Stimulated activated CD4-positive, alpha-beta T cell treated with anti-CD3 and anti-CD28 coated beads, TNF-alpha, amount 100 ng/mL, for 24 hours (primary cell): ENCODE results near the gene GPR55.

Source experiments
- DNase-seq, 3 experiments: peaks; one replicate each; pipeline ENCODE4 v3.0.0-alpha.2; 2020; ENCODE audit warnings: low read depth in 3 of 3

GPR55 gene

GRCh38 chr2:230934231-230935129, 9.4 kb upstream of the GPR55 start:
- no peak for DNase-seq

- DNase-seq: no peak
These were observed 8.6 kb upstream of the GPR55 start for GRCh38 chr2:230933521-230934180.

- no peak for DNase-seq
These were observed 7.8 kb upstream of the GPR55 start for GRCh38 chr2:230932556-230933511.

GRCh38 chr2:230931556-230932231, 6.7 kb upstream of the GPR55 start:
- no peak for DNase-seq

GRCh38 chr2:230930928-230931555, 6.0 kb upstream of the GPR55 start:
- no peak for DNase-seq

- no peak for DNase-seq
These were observed 5.2 kb upstream of the GPR55 start for GRCh38 chr2:230930149-230930780.

- DNase-seq: no peak
These were observed 4.5 kb upstream of the GPR55 start for GRCh38 chr2:230929381-230930148.

- no peak for DNase-seq
These were observed 3.8 kb upstream of the GPR55 start for GRCh38 chr2:230928701-230929380.

- no peak for DNase-seq
These were observed 2.8 kb upstream of the GPR55 start for GRCh38 chr2:230927711-230928341.

GRCh38 chr2:230925879-230926765, 1.1 kb upstream of the GPR55 start:
- DNase-seq: peak in 1 of 3 experiments; percentile 60

GRCh38 chr2:230925443-230925878, 419 bp upstream of the GPR55 start:
- peak in 1 of 3 experiments; percentile 34 for DNase-seq

- no peak for DNase-seq
These were observed 961 bp downstream of the GPR55 start for GRCh38 chr2:230924092-230924469.

GRCh38 chr2:230922951-230923717, 1.9 kb downstream of the GPR55 start:
- DNase-seq: no peak

GRCh38 chr2:230921806-230922595, 3.0 kb downstream of the GPR55 start:
- DNase-seq: no peak

GRCh38 chr2:230920167-230920566, 4.9 kb downstream of the GPR55 start:
- DNase-seq: no peak

- no peak for DNase-seq
These were observed 5.4 kb downstream of the GPR55 start for GRCh38 chr2:230919681-230920080.
